ENCODE measurements around the gene OR5K2. TPM values are rescaled to one million over a fixed set of nuclear protein-coding genes. Genes with fewer than 3 reads are reported as not detected.

The OR5K2 gene
- total RNA-seq: not detected
- polyA plus RNA-seq (ENCODE audit: insufficient read depth in 1 of 8, insufficient read length in 8 of 8, low replicate concordance in 1 of 8): under 1 TPM in 2 of 8 donors, not detected in 6; 0.10 to 0.18 TPM
- long read RNA-seq, donor 1: 0 reads
- long read RNA-seq, donor 2: 0 reads
- long read RNA-seq, donor 3, partial matches to known transcripts: 0 of 2 reads
- long read RNA-seq, donor 3, other reads (novel, unspliced or antisense): 0 of 2 reads
- long read RNA-seq, donor 4: 0 reads
- long read RNA-seq, donor 5: 0 reads
- long read RNA-seq, donor 6: 0 reads
- long read RNA-seq, donor 7: 0 reads
- long read RNA-seq, donor 8: 0 reads
- long read RNA-seq, donor 9, partial matches to known transcripts: 10 of 18 reads
- long read RNA-seq, donor 9, other reads (novel, unspliced or antisense): 8 of 18 reads
- long read RNA-seq, donor 10: 0 reads
- long read RNA-seq, donor 11, partial matches to known transcripts: 34 of 34 reads
- long read RNA-seq, donor 11, other reads (novel, unspliced or antisense): 0 of 34 reads

DNA sequence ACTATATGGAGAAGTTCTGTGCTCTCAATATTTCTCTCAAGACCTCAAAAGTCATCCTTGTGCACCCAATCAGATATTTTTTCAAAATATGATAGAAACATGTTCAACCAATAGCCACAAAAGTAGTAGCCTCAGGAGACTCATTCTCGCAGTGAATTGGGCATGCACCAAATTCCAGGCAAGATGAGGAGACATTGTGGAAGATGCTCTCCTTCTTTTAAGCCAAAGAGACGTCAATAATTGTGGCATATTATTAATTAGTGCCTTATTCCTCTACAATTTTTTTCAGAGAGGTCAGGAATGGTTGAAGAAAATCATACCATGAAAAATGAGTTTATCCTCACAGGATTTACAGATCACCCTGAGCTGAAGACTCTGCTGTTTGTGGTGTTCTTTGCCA is at the start of gene OR5K2:
Gene OR5K2, plus strand, starts transcription at position 301 of the 400 bp plus-strand sequence. Its CDS starts 0 bp downstream, at position 301.
- DNase-seq: no peak
- Histone ChIP-seq H3K4me3 (ENCODE audit: low read length) (no peak within 1 kb of the TSS), H3K27ac (ENCODE audit: low read length) (no peak within 1 kb of the TSS), H3K36me3 (ENCODE audit: control insufficient read depth, insufficient read depth, low read length) (no peaks in the 10 kb centered on the region), H3K4me1 (ENCODE audit: control insufficient read depth, insufficient read depth, low read length) (no peaks in the 10 kb centered on the region), H3K27me3 (ENCODE audit: control insufficient read depth, insufficient read depth, low read length) (no peaks in the 10 kb centered on the region), H3K9me3 (replicated peaks; ENCODE audit: control insufficient read depth, low read depth, low read length) (no peaks in the 10 kb centered on the region)
- no CpG with 5 or more reads among the region's 2 CpGs for WGBS (ENCODE audit: insufficient coverage)

DNA sequence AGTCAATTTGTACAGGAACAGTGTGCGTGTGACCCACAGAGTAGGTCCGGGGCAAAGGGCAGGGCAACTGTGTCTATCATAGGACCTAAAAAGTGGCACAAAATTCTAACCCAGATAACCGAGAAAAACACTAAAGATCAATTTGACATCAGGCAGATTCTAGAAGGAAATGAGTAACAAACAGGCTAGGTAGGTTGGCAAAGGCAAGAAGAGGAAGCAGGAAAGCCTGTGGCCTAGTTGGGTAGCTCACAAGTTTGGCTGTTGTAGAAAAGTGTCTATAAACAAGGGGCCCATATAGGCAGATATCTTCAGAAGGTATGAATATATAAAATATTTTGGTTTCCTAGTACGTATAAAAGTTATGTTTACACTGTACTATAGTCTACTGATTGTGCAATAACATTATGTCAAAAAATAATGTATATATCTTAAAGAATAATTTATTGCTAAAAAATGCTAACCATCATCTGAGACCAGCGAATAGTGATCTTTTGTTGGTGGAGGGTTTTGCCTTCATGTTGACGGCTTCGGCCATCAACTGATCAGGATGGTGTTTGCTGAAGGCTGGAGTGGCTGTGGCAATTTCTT is 47.8 kb upstream of the OR5K2 start:
- Histone ChIP-seq H3K4me1 (ENCODE audit: control insufficient read depth, insufficient read depth, low read length) (no peaks in the 10 kb centered on the region), H3K9me3 (replicated peaks; ENCODE audit: control insufficient read depth, low read depth, low read length) (no peaks in the 10 kb centered on the region), H3K36me3 (ENCODE audit: control insufficient read depth, insufficient read depth, low read length) (no peaks in the 10 kb centered on the region), H3K27ac (ENCODE audit: low read length) (no peak overlapping the region), H3K4me3 (ENCODE audit: low read length) (no peak overlapping the region), H3K27me3 (ENCODE audit: control insufficient read depth, insufficient read depth, low read length) (no peaks in the 10 kb centered on the region)
- WGBS (ENCODE audit: insufficient coverage): no CpG with 5 or more reads among the region's 7 CpGs
- no peak for DNase-seq

- no peaks in the 10 kb centered on the region for H3K4me1 ChIP-seq (ENCODE audit: control insufficient read depth, insufficient read depth, low read length)
- H3K27ac ChIP-seq (ENCODE audit: low read length): no peak overlapping the region
- no peaks in the 10 kb centered on the region for H3K9me3 ChIP-seq (replicated peaks; ENCODE audit: control insufficient read depth, low read depth, low read length)
- H3K4me3 ChIP-seq (ENCODE audit: low read length): no peak overlapping the region
- no peaks in the 10 kb centered on the region for H3K36me3 ChIP-seq (ENCODE audit: control insufficient read depth, insufficient read depth, low read length)
- WGBS (ENCODE audit: insufficient coverage): 90% methylated on average over 2 of the region's 4 CpGs
- H3K27me3 ChIP-seq (ENCODE audit: control insufficient read depth, insufficient read depth, low read length): no peaks in the 10 kb centered on the region
- DNase-seq: no peak
Observed at GRCh38 chr3:98450372-98450771, 47.1 kb upstream of the OR5K2 start.

- no peak overlapping the region for H3K27ac ChIP-seq (ENCODE audit: low read length)
- H3K27me3 ChIP-seq (ENCODE audit: control insufficient read depth, insufficient read depth, low read length): no peaks in the 10 kb centered on the region
- H3K4me3 ChIP-seq (ENCODE audit: low read length): no peak overlapping the region
- no peaks in the 10 kb centered on the region for H3K4me1 ChIP-seq (ENCODE audit: control insufficient read depth, insufficient read depth, low read length)
- no peak for DNase-seq
- no peaks in the 10 kb centered on the region for H3K36me3 ChIP-seq (ENCODE audit: control insufficient read depth, insufficient read depth, low read length)
- H3K9me3 ChIP-seq (replicated peaks; ENCODE audit: control insufficient read depth, low read depth, low read length): peaks cover 5% of the 10 kb centered on the region
Observed at GRCh38 chr3:98453827-98454226, 43.7 kb upstream of the OR5K2 start.

DNA sequence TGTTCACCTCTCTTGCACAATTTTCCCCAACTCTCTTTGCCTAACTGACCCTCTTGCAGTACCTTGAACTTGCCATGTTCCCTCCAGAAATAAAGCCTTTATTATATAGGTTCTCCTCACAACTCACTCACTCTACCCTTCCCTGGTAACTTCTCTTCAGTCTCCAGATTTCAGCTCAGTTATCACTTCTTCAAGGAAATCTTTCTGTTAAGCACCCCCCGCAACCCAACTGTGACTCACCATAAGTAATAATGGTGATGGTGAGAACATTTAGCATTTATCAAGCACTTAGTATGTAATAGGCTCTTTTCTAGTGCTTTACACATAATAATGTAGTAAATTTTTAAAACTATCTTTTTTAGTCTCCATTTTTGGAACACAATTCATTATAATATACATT is 42.6 kb upstream of the OR5K2 start:
- no CpG with 5 or more reads among the region's 1 CpG for WGBS (ENCODE audit: insufficient coverage)
- Histone ChIP-seq H3K27me3 (ENCODE audit: control insufficient read depth, insufficient read depth, low read length) (no peaks in the 10 kb centered on the region), H3K36me3 (ENCODE audit: control insufficient read depth, insufficient read depth, low read length) (no peaks in the 10 kb centered on the region), H3K27ac (ENCODE audit: low read length) (no peak overlapping the region), H3K4me1 (ENCODE audit: control insufficient read depth, insufficient read depth, low read length) (no peaks in the 10 kb centered on the region), H3K4me3 (ENCODE audit: low read length) (no peak overlapping the region), H3K9me3 (replicated peaks; ENCODE audit: control insufficient read depth, low read depth, low read length) (peaks cover 5% of the 10 kb centered on the region)
- no peak for DNase-seq

GRCh38 chr3:98457543-98457942 is 39.9 kb upstream of the OR5K2 start:
- Histone ChIP-seq H3K9me3 (replicated peaks; ENCODE audit: control insufficient read depth, low read depth, low read length) (peaks cover 5% of the 10 kb centered on the region), H3K4me3 (ENCODE audit: low read length) (no peak overlapping the region), H3K27me3 (ENCODE audit: control insufficient read depth, insufficient read depth, low read length) (no peaks in the 10 kb centered on the region), H3K4me1 (ENCODE audit: control insufficient read depth, insufficient read depth, low read length) (no peaks in the 10 kb centered on the region), H3K36me3 (ENCODE audit: control insufficient read depth, insufficient read depth, low read length) (no peaks in the 10 kb centered on the region), H3K27ac (ENCODE audit: low read length) (no peak overlapping the region)
- WGBS (ENCODE audit: insufficient coverage): no CpG with 5 or more reads among the region's 2 CpGs
- no peak for DNase-seq

GRCh38 chr3:98460220-98460619 is 37.3 kb upstream of the OR5K2 start:
- Histone ChIP-seq H3K4me1 (ENCODE audit: control insufficient read depth, insufficient read depth, low read length) (no peaks in the 10 kb centered on the region), H3K4me3 (ENCODE audit: low read length) (no peak overlapping the region), H3K27ac (ENCODE audit: low read length) (no peak overlapping the region), H3K9me3 (replicated peaks; ENCODE audit: control insufficient read depth, low read depth, low read length) (peaks cover 5% of the 10 kb centered on the region), H3K36me3 (ENCODE audit: control insufficient read depth, insufficient read depth, low read length) (no peaks in the 10 kb centered on the region), H3K27me3 (ENCODE audit: control insufficient read depth, insufficient read depth, low read length) (no peaks in the 10 kb centered on the region)
- no peak for DNase-seq

GRCh38 chr3:98462901-98463300 is 34.6 kb upstream of the OR5K2 start, which contains the start of gene OR5K1:
OR5K1 (plus strand) TSS chr3:98463201; CDS start chr3:98469577, 6,376 bp downstream.
- no peak for DNase-seq
- WGBS (ENCODE audit: insufficient coverage): no CpG with 5 or more reads among the region's 1 CpG
- no peaks in the 10 kb centered on the region for H3K27me3 ChIP-seq (ENCODE audit: control insufficient read depth, insufficient read depth, low read length)
- no peaks in the 10 kb centered on the region for H3K4me1 ChIP-seq (ENCODE audit: control insufficient read depth, insufficient read depth, low read length)
- H3K27ac ChIP-seq (ENCODE audit: low read length): no peak within 1 kb of the TSS
- H3K36me3 ChIP-seq (ENCODE audit: control insufficient read depth, insufficient read depth, low read length): no peaks in the 10 kb centered on the region
- peaks cover 2% of the 10 kb centered on the region for H3K9me3 ChIP-seq (replicated peaks; ENCODE audit: control insufficient read depth, low read depth, low read length)
- H3K4me3 ChIP-seq (ENCODE audit: low read length): no peak within 1 kb of the TSS

GRCh38 chr3:98482717-98483482 is 14.6 kb upstream of the OR5K2 start:
- DNase-seq: no peak
- Histone ChIP-seq H3K4me3 (ENCODE audit: low read length) (no peak overlapping the region), H3K4me1 (ENCODE audit: control insufficient read depth, insufficient read depth, low read length) (no peaks in the 10 kb centered on the region), H3K9me3 (replicated peaks; ENCODE audit: control insufficient read depth, low read depth, low read length) (peaks cover 7% of the 10 kb centered on the region), H3K27ac (ENCODE audit: low read length) (no peak overlapping the region), H3K36me3 (ENCODE audit: control insufficient read depth, insufficient read depth, low read length) (no peaks in the 10 kb centered on the region), H3K27me3 (ENCODE audit: control insufficient read depth, insufficient read depth, low read length) (no peaks in the 10 kb centered on the region)
- WGBS (ENCODE audit: insufficient coverage): 59% methylated on average over 3 of the region's 3 CpGs

GRCh38 chr3:98483626-98484025 is 13.9 kb upstream of the OR5K2 start:
- no peak overlapping the region for H3K27ac ChIP-seq (ENCODE audit: low read length)
- no peak for DNase-seq
- no peak overlapping the region for H3K4me3 ChIP-seq (ENCODE audit: low read length)
- no peaks in the 10 kb centered on the region for H3K36me3 ChIP-seq (ENCODE audit: control insufficient read depth, insufficient read depth, low read length)
- 40% methylated on average over 1 of the region's 3 CpGs for WGBS (ENCODE audit: insufficient coverage)
- peaks cover 7% of the 10 kb centered on the region for H3K9me3 ChIP-seq (replicated peaks; ENCODE audit: control insufficient read depth, low read depth, low read length)
- H3K27me3 ChIP-seq (ENCODE audit: control insufficient read depth, insufficient read depth, low read length): no peaks in the 10 kb centered on the region
- H3K4me1 ChIP-seq (ENCODE audit: control insufficient read depth, insufficient read depth, low read length): no peaks in the 10 kb centered on the region
